Stimulated activated CD4-positive, alpha-beta T cell treated with anti-CD3 and anti-CD28 coated beads, TNF-alpha, amount 100 ng/mL, for 24 hours (primary cell): ENCODE data around the gene USP17L28.
"Not testable (repeated sequence)": the region's sequence is repeated elsewhere in the genome, so short reads cannot be mapped to it uniquely, and the experiment has no call there.

Source experiments
- DNase-seq, 3 experiments: peaks; one replicate each; pipeline ENCODE4 v3.0.0-alpha.2; 2020; ENCODE audit warnings: low read depth in 3 of 3

The USP17L28 gene, protein sequence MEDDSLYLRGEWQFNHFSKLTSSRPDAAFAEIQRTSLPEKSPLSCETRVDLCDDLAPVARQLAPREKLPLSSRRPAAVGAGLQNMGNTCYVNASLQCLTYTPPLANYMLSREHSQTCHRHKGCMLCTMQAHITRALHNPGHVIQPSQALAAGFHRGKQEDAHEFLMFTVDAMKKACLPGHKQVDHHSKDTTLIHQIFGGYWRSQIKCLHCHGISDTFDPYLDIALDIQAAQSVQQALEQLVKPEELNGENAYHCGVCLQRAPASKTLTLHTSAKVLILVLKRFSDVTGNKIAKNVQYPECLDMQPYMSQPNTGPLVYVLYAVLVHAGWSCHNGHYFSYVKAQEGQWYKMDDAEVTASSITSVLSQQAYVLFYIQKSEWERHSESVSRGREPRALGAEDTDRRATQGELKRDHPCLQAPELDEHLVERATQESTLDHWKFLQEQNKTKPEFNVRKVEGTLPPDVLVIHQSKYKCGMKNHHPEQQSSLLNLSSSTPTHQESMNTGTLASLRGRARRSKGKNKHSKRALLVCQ

DNA sequence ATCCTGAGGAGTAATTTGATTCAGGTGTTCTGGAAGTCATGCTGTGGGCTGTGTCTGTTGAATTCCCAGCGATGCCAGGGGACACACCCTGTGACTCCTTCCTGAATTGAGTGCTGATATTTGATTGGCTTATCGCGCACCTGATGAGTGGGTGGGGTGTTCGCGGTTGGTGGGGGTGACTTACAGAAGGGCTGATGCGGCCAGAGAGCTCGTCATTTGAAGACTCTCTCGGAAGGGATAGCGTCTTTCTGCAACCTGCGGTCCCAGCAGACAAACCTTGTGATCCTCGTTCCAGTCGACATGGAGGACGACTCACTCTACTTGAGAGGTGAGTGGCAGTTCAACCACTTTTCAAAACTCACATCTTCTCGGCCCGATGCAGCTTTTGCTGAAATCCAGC lies at the start of gene USP17L28:
Gene USP17L28, plus strand, starts transcription at position 301 of the 400 bp plus-strand sequence. Its CDS starts 0 bp downstream, at position 301.
- DNase-seq: not testable (repeated sequence)

DNA sequence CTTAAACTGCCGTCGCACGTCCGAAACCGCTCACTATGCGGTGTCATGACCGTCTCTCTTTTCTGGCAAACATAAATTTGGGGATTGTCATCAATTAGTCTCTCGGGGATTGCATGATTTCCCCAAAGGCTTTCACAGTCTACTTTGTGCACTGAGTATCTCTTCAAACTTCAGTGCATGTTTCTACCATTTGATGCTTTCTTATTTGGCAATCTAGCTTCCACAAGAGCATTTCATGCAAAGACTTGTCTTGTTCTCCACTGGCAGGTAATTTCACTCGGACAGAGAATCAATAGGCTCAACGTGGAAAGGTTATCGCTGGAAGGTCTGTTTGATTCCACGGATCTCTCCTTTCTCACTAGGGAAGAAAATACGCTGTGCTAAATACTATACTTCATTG lies 24.5 kb upstream of the USP17L28 start:
- not testable (repeated sequence) for DNase-seq

DNA sequence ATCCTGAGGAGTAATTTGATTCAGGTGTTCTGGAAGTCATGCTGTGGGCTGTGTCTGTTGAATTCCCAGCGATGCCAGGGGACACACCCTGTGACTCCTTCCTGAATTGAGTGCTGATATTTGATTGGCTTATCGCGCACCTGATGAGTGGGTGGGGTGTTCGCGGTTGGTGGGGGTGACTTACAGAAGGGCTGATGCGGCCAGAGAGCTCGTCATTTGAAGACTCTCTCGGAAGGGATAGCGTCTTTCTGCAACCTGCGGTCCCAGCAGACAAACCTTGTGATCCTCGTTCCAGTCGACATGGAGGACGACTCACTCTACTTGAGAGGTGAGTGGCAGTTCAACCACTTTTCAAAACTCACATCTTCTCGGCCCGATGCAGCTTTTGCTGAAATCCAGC lies 23.8 kb upstream of the USP17L28 start, which contains the start of gene USP17L24:
Gene USP17L24, plus strand, starts transcription at position 301 of the 400 bp plus-strand sequence. Its CDS starts 0 bp downstream, at position 301.
- not testable (repeated sequence) for DNase-seq

DNA sequence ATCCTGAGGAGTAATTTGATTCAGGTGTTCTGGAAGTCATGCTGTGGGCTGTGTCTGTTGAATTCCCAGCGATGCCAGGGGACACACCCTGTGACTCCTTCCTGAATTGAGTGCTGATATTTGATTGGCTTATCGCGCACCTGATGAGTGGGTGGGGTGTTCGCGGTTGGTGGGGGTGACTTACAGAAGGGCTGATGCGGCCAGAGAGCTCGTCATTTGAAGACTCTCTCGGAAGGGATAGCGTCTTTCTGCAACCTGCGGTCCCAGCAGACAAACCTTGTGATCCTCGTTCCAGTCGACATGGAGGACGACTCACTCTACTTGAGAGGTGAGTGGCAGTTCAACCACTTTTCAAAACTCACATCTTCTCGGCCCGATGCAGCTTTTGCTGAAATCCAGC lies 19.1 kb upstream of the USP17L28 start, which contains the start of gene USP17L25:
Gene USP17L25, plus strand, starts transcription at position 301 of the 400 bp plus-strand sequence. Its CDS starts 0 bp downstream, at position 301.
- DNase-seq: not testable (repeated sequence)

DNA sequence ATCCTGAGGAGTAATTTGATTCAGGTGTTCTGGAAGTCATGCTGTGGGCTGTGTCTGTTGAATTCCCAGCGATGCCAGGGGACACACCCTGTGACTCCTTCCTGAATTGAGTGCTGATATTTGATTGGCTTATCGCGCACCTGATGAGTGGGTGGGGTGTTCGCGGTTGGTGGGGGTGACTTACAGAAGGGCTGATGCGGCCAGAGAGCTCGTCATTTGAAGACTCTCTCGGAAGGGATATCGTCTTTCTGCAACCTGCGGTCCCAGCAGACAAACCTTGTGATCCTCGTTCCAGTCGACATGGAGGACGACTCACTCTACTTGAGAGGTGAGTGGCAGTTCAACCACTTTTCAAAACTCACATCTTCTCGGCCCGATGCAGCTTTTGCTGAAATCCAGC lies 14.3 kb upstream of the USP17L28 start, which contains the start of gene USP17L26:
Gene USP17L26, plus strand, starts transcription at position 301 of the 400 bp plus-strand sequence. Its CDS starts 0 bp downstream, at position 301.
- not testable (repeated sequence) for DNase-seq

DNA sequence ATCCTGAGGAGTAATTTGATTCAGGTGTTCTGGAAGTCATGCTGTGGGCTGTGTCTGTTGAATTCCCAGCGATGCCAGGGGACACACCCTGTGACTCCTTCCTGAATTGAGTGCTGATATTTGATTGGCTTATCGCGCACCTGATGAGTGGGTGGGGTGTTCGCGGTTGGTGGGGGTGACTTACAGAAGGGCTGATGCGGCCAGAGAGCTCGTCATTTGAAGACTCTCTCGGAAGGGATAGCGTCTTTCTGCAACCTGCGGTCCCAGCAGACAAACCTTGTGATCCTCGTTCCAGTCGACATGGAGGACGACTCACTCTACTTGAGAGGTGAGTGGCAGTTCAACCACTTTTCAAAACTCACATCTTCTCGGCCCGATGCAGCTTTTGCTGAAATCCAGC lies 9.6 kb upstream of the USP17L28 start, which contains the start of gene USP17L5:
Gene USP17L5, plus strand, starts transcription at position 301 of the 400 bp plus-strand sequence. Its CDS starts 0 bp downstream, at position 301.
- DNase-seq: not testable (repeated sequence)

DNA sequence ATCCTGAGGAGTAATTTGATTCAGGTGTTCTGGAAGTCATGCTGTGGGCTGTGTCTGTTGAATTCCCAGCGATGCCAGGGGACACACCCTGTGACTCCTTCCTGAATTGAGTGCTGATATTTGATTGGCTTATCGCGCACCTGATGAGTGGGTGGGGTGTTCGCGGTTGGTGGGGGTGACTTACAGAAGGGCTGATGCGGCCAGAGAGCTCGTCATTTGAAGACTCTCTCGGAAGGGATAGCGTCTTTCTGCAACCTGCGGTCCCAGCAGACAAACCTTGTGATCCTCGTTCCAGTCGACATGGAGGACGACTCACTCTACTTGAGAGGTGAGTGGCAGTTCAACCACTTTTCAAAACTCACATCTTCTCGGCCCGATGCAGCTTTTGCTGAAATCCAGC lies 4.8 kb upstream of the USP17L28 start, which contains the start of gene USP17L27:
Gene USP17L27, plus strand, starts transcription at position 301 of the 400 bp plus-strand sequence. Its CDS starts 0 bp downstream, at position 301.
- not testable (repeated sequence) for DNase-seq

DNA sequence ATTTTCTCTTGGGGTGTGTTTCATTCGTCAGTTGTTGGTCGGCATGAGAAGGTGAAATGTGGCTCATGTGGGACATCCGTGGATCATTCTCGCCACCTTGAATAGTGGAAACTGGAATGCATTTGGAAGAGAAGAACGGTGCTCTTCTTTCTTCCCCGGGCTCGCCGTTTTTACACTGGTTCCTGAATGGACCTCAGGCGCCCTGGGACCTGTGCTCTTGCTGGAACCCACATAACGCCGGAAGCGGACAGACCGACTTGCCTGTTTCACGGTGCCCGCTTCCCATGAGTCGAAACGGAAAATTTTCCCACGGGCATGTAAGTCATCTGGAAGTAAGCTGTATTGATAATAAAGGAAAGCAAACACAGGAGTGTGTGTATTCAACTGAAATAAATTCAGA lies 2.2 kb downstream of the USP17L28 start:
- not testable (repeated sequence) for DNase-seq

DNA sequence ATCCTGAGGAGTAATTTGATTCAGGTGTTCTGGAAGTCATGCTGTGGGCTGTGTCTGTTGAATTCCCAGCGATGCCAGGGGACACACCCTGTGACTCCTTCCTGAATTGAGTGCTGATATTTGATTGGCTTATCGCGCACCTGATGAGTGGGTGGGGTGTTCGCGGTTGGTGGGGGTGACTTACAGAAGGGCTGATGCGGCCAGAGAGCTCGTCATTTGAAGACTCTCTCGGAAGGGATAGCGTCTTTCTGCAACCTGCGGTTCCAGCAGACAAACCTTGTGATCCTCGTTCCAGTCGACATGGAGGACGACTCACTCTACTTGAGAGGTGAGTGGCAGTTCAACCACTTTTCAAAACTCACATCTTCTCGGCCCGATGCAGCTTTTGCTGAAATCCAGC lies 4.6 kb downstream of the USP17L28 start, which contains the start of gene USP17L29:
Gene USP17L29, plus strand, starts transcription at position 301 of the 400 bp plus-strand sequence. Its CDS starts 0 bp downstream, at position 301.
- not testable (repeated sequence) for DNase-seq

DNA sequence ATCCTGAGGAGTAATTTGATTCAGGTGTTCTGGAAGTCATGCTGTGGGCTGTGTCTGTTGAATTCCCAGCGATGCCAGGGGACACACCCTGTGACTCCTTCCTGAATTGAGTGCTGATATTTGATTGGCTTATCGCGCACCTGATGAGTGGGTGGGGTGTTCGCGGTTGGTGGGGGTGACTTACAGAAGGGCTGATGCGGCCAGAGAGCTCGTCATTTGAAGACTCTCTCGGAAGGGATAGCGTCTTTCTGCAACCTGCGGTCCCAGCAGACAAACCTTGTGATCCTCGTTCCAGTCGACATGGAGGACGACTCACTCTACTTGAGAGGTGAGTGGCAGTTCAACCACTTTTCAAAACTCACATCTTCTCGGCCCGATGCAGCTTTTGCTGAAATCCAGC lies 14.1 kb downstream of the USP17L28 start, which contains the start of gene USP17L30:
Gene USP17L30, plus strand, starts transcription at position 301 of the 400 bp plus-strand sequence. Its CDS starts 0 bp downstream, at position 301.
- not testable (repeated sequence) for DNase-seq

DNA sequence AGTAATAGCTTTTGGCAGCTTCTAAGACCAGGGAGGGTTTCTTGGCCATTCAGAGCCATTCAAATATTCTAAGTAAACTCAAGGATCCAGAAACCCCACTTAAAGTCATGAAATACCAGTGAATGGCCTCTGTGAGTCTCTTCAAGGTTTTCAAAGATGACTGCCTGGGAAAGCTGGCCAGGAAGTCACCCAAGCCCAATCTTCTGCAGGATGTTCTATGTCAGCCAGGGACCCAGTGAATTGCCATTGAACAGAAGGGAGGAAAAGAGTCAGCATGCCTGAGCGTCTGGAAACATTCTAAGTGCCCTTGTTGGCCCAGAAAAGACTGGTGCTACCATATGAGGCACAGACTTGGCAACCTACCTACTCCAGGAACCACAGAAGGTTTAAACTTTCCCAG lies 31.2 kb downstream of the USP17L28 start:
- not testable (repeated sequence) for DNase-seq

DNA sequence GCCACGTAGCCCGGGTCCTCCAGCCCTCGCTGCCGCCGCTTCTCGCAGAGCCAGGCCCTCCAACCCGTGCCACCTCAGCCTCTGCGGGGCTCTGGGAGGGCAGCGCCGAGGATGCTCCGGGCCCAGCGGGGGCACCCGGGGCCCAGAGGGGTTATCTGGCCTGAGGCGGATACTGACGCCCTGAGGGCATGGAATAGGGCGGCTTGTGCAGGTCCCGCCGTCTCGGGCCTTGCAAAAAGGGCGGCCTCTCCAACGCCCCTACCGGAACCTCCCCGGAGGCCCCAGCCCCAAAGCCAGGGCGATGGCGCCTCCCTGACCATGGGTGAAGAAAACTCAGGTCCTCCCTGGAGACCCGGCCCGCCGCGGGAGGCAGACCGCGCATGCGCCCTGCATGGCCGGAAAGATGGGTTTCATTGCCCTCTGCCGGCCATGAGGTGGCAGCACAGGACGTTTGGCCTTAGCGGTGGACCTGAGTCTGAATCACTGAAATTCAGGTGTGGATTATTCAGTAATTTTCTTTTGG lies 32.4 kb downstream of the USP17L28 start:
- peak; percentile 24 to 58 (median 37) for DNase-seq

DNA sequence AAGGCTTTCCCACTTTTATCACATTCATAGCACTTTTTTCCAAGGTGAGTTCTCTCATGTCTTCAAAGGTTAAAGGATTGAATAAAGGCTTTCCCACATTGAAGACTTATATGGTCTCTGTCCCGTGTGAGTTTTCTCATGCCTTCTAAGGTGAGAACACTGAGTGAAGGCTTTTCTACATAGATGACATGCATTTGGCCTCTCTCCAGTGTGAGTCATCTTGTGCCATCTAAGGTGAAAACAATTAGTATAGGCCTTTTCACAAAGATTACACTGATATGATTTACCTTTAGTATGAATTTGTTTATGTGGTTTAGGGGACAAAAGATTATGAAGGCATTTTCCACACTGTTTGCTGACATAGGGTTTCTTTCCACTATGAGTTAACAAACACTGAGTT lies 35.4 kb downstream of the USP17L28 start:
- DNase-seq: no peak

DNA sequence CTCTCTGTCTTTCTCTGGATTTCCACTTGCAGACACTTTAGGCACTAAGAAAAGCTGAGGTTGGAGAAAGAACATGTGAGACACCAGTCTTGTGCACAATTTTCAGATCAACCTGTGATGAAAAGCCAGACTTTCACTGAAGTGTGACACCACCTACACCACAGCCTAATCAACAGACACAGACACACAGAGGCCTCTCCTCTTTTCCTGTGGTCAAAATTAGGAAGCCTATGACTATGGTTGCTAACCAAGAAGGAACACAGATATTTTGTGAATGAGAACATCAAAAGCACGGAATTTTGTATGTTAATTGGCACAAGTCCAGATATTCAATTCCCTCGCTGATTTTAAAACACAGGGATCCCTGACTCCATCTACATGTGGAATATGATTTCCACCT lies 40.3 kb downstream of the USP17L28 start:
- not testable (repeated sequence) for DNase-seq
